ENCODE measurements around the gene C19orf47.

Gene C19orf47

DNA sequence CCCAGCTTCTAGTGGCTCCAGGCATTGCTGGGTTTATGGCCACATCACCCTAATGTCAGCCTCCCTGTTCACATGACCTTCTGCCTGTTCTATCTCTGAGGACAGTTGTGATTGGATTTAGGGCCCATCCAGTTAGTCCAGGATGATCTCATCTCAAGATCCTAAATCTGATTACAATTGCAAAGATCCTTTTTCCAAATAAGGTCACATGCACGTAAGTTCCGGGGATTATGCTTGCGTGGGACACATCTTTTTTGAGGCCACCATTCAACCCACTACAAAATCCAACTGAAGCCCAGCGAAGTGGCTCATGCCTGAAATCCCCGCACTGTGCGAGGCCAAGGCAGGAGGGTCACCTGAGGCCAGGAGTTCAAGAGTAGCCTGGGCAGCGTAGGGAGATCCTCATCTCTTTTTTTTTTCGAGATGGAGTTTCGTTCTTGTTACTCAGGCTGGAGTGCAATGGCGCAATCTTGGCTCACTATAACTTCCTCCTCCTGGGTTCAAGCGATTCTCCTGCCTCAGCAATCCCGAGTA is 12.6 kb upstream of the C19orf47 start:
- H3K9ac ChIP-seq: no peak overlapping the region
- H3K4me1 ChIP-seq: peaks cover 4% of the 10 kb centered on the region
- no peak overlapping the region for H3K4me2 ChIP-seq (ENCODE audit: low read length)
- TF ChIP-seq, protein P1, sequence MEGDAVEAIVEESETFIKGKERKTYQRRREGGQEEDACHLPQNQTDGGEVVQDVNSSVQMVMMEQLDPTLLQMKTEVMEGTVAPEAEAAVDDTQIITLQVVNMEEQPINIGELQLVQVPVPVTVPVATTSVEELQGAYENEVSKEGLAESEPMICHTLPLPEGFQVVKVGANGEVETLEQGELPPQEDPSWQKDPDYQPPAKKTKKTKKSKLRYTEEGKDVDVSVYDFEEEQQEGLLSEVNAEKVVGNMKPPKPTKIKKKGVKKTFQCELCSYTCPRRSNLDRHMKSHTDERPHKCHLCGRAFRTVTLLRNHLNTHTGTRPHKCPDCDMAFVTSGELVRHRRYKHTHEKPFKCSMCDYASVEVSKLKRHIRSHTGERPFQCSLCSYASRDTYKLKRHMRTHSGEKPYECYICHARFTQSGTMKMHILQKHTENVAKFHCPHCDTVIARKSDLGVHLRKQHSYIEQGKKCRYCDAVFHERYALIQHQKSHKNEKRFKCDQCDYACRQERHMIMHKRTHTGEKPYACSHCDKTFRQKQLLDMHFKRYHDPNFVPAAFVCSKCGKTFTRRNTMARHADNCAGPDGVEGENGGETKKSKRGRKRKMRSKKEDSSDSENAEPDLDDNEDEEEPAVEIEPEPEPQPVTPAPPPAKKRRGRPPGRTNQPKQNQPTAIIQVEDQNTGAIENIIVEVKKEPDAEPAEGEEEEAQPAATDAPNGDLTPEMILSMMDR (IDR thresholded peaks at IDR 0.05): no peak
- H2AFZ ChIP-seq: no peak overlapping the region
- H3K36me3 ChIP-seq (ENCODE audit: control insufficient read depth, insufficient read depth, low read length): no peaks in the 10 kb centered on the region
- no peak overlapping the region for H3K27ac ChIP-seq
- H3K79me2 ChIP-seq: peaks cover 15% of the 10 kb centered on the region
- no peaks in the 10 kb centered on the region for H3K9me3 ChIP-seq (ENCODE audit: control insufficient read depth, low read length)
- no peak overlapping the region for H3K4me3 ChIP-seq (ENCODE audit: low read depth, low read length)
- no peaks in the 10 kb centered on the region for H3K27me3 ChIP-seq (ENCODE audit: control insufficient read depth, insufficient read depth, low read length)

- no peaks in the 10 kb centered on the region for H3K36me3 ChIP-seq (ENCODE audit: control insufficient read depth, insufficient read depth, low read length)
- H3K4me1 ChIP-seq: peaks cover 4% of the 10 kb centered on the region
- no peak overlapping the region for H2AFZ ChIP-seq
- no peak overlapping the region for H3K4me2 ChIP-seq (ENCODE audit: low read length)
- H3K79me2 ChIP-seq: peaks cover 19% of the 10 kb centered on the region
- H3K4me3 ChIP-seq (ENCODE audit: low read depth, low read length): no peak overlapping the region
- H3K27me3 ChIP-seq (ENCODE audit: control insufficient read depth, insufficient read depth, low read length): no peaks in the 10 kb centered on the region
- H3K27ac ChIP-seq: no peak overlapping the region
- no peak overlapping the region for H3K9ac ChIP-seq
- TF ChIP-seq, protein P1 (IDR thresholded peaks at IDR 0.05): no peak
- H3K9me3 ChIP-seq (ENCODE audit: control insufficient read depth, low read length): no peaks in the 10 kb centered on the region
These were observed 12.0 kb upstream of the C19orf47 start for GRCh38 chr19:40360020-40360707.

GRCh38 chr19:40358773-40359172 is 10.6 kb upstream of the C19orf47 start:
- H3K9me3 ChIP-seq (ENCODE audit: control insufficient read depth, low read length): no peaks in the 10 kb centered on the region
- H3K27ac ChIP-seq: no peak overlapping the region
- no peak overlapping the region for H3K4me2 ChIP-seq (ENCODE audit: low read length)
- no peaks in the 10 kb centered on the region for H3K27me3 ChIP-seq (ENCODE audit: control insufficient read depth, insufficient read depth, low read length)
- H3K9ac ChIP-seq: no peak overlapping the region
- TF ChIP-seq, protein P1 (IDR thresholded peaks at IDR 0.05): no peak
- peaks cover 30% of the 10 kb centered on the region for H3K79me2 ChIP-seq
- no peak overlapping the region for H3K4me3 ChIP-seq (ENCODE audit: low read depth, low read length)
- H2AFZ ChIP-seq: no peak overlapping the region
- H3K4me1 ChIP-seq: peaks cover 4% of the 10 kb centered on the region
- no peaks in the 10 kb centered on the region for H3K36me3 ChIP-seq (ENCODE audit: control insufficient read depth, insufficient read depth, low read length)

GRCh38 chr19:40357640-40358039 is 9.4 kb upstream of the C19orf47 start:
- no peak overlapping the region for H3K4me2 ChIP-seq (ENCODE audit: low read length)
- H3K27ac ChIP-seq: no peak overlapping the region
- H2AFZ ChIP-seq: no peak overlapping the region
- H3K27me3 ChIP-seq (ENCODE audit: control insufficient read depth, insufficient read depth, low read length): no peaks in the 10 kb centered on the region
- TF ChIP-seq, protein P1 (IDR thresholded peaks at IDR 0.05): no peak
- peaks cover 32% of the 10 kb centered on the region for H3K79me2 ChIP-seq
- H3K9me3 ChIP-seq (ENCODE audit: control insufficient read depth, low read length): no peaks in the 10 kb centered on the region
- H3K4me3 ChIP-seq (ENCODE audit: low read depth, low read length): no peak overlapping the region
- no peak overlapping the region for H3K9ac ChIP-seq
- peaks cover 4% of the 10 kb centered on the region for H3K4me1 ChIP-seq
- H3K36me3 ChIP-seq (ENCODE audit: control insufficient read depth, insufficient read depth, low read length): no peaks in the 10 kb centered on the region

Data from parathyroid adenoma (tissue), 2 donors.